HG03066 (cell line): Measurements from ENCODE around the gene SCAF1.

Experiments used
- ATAC-seq: cut with Tn5 transposase; IDR thresholded peaks from one replicate; pipeline ENCODE4 v1.9.1; 2021; ENCODE audit warnings: low read depth; ENCODE audit not compliant: unreplicated experiment

SCAF1 gene

GRCh38 chr19:49641688-49642491 is at the start of gene SCAF1:
TSS of gene SCAF1 (plus strand) at chr19:49642209. CDS start at chr19:49645027, 2,818 bp downstream.
- ATAC-seq, result peak; percentile 40

- no peak for ATAC-seq
Measured at GRCh38 chr19:49592486-49593232, 49.4 kb upstream of the SCAF1 start.

GRCh38 chr19:49593233-49594113 is 48.5 kb upstream of the SCAF1 start:
- peak; percentile 48 for ATAC-seq

GRCh38 chr19:49594157-49594992 is 47.6 kb upstream of the SCAF1 start:
- no peak for ATAC-seq

- ATAC-seq, result no peak
Measured at GRCh38 chr19:49594993-49595818, 46.8 kb upstream of the SCAF1 start.

- no peak for ATAC-seq
Measured at GRCh38 chr19:49595819-49596404, 46.1 kb upstream of the SCAF1 start.

- ATAC-seq, result no peak
Measured at GRCh38 chr19:49596407-49596806, 45.6 kb upstream of the SCAF1 start.

- ATAC-seq, result no peak
Measured at GRCh38 chr19:49596954-49597702, 44.9 kb upstream of the SCAF1 start.

- ATAC-seq, result no peak
Measured at GRCh38 chr19:49597703-49597974, 44.4 kb upstream of the SCAF1 start.

- ATAC-seq, result no peak
Measured at GRCh38 chr19:49599378-49600295, 42.4 kb upstream of the SCAF1 start.

GRCh38 chr19:49601482-49602038 is 40.4 kb upstream of the SCAF1 start:
- no peak for ATAC-seq

GRCh38 chr19:49602806-49603205 is 39.2 kb upstream of the SCAF1 start:
- ATAC-seq, result no peak

- ATAC-seq, result no peak
Measured at GRCh38 chr19:49605605-49606004, 36.4 kb upstream of the SCAF1 start.

- no peak for ATAC-seq
Measured at GRCh38 chr19:49609499-49610092, 32.4 kb upstream of the SCAF1 start.

GRCh38 chr19:49613374-49613773 is 28.6 kb upstream of the SCAF1 start:
- ATAC-seq, result no peak

GRCh38 chr19:49614096-49614833 is 27.7 kb upstream of the SCAF1 start:
- ATAC-seq, result no peak
